GM18526 (cell line): ENCODE data around the gene PCDHGC3.

Source experiments
- POLR2A ChIP-seq: IDR thresholded peaks from 3 replicates; pipeline ENCODE4 v1.6.1; 2011; ENCODE audit not compliant: insufficient read length; ENCODE audit errors: extremely low read depth

The PCDHGC3 gene

GRCh38 chr5:141511771-141512325, 36.1 kb downstream of the PCDHGC3 start:
- TF ChIP-seq POLR2A = no peak

- no peak for TF ChIP-seq POLR2A
Measured at GRCh38 chr5:141512390-141512910, 36.7 kb downstream of the PCDHGC3 start.

- no peak for TF ChIP-seq POLR2A
Measured at GRCh38 chr5:141512911-141513626, 37.3 kb downstream of the PCDHGC3 start.

GRCh38 chr5:141513627-141514329, 38.0 kb downstream of the PCDHGC3 start:
- TF ChIP-seq POLR2A = no peak

- TF ChIP-seq POLR2A = no peak
Measured at GRCh38 chr5:141514330-141515133, 38.8 kb downstream of the PCDHGC3 start.

- TF ChIP-seq POLR2A = no peak
Measured at GRCh38 chr5:141515141-141515540, 39.4 kb downstream of the PCDHGC3 start.

- TF ChIP-seq POLR2A = no peak
Measured at GRCh38 chr5:141515946-141516671, 40.3 kb downstream of the PCDHGC3 start.

- TF ChIP-seq POLR2A = no peak
Measured at GRCh38 chr5:141516672-141517025, 40.9 kb downstream of the PCDHGC3 start.

- no peak for TF ChIP-seq POLR2A
Measured at GRCh38 chr5:141517312-141517711, 41.5 kb downstream of the PCDHGC3 start.

GRCh38 chr5:141517880-141518617, 42.3 kb downstream of the PCDHGC3 start:
- TF ChIP-seq POLR2A = no peak

- no peak for TF ChIP-seq POLR2A
Measured at GRCh38 chr5:141518618-141519015, 42.9 kb downstream of the PCDHGC3 start.

- TF ChIP-seq POLR2A = no peak
Measured at GRCh38 chr5:141519605-141520565, 44.1 kb downstream of the PCDHGC3 start.

GRCh38 chr5:141521244-141521781, 45.5 kb downstream of the PCDHGC3 start:
- TF ChIP-seq POLR2A = no peak
